IPS-15b (cell line): ENCODE measurements around the gene NAIF1.
A peak's percentile ranks its signal among the peaks of the same experiment; 100 is the strongest.

Source experiments
- H3K27me3 ChIP-seq: one replicate; pipeline ENCODE4 v1.6.1; 2013; ENCODE audit warnings: low read length; ENCODE audit not compliant: control insufficient read depth, insufficient read depth
- H3K36me3 ChIP-seq: one replicate; pipeline ENCODE4 v1.6.1; 2013; ENCODE audit warnings: low read length; ENCODE audit not compliant: control insufficient read depth, insufficient read depth
- H3K4me1 ChIP-seq: one replicate; pipeline ENCODE4 v1.6.1; 2013; ENCODE audit warnings: mild to moderate bottlenecking, low read length; ENCODE audit not compliant: control insufficient read depth, insufficient read depth
- H3K4me3 ChIP-seq: one replicate; pipeline ENCODE4 v1.5.1; 2013; ENCODE audit warnings: low read depth, low read length
- H3K9ac ChIP-seq: one replicate; pipeline ENCODE4 v1.6.1; 2013; ENCODE audit warnings: low read depth, mild to moderate bottlenecking, low read length
- H3K9me3 ChIP-seq: one replicate; pipeline ENCODE4 v1.6.1; 2013; ENCODE audit warnings: mild to moderate bottlenecking, low read length; ENCODE audit not compliant: control insufficient read depth, insufficient read depth

NAIF1 gene

DNA sequence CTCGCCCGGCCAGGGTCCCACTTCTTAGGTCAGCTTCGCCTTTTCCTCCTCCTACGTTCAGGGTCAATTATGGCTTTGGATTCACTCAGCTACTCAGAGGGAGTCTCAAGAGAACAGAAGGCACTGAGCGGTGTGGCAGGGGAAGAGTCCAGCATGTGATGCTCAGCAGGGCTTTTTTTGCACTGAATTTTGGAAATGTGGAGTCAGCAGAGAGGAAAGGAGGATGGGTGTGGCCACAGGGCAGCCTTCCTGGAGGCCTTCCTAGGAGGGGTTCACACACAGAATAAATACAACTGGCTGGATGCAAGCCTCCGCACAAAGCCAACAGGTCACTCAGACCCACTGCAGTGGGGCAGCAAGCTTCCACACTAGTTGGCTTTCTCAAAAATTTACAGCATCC is 4.8 kb downstream of the NAIF1 start:
- no peak overlapping the region for H3K4me3 ChIP-seq
- peaks cover 2% of the 10 kb centered on the region for H3K4me1 ChIP-seq
- H3K27me3 ChIP-seq: no peaks in the 10 kb centered on the region
- H3K36me3 ChIP-seq: no peaks in the 10 kb centered on the region
- no peak overlapping the region for H3K9ac ChIP-seq
- H3K9me3 ChIP-seq: no peaks in the 10 kb centered on the region

DNA sequence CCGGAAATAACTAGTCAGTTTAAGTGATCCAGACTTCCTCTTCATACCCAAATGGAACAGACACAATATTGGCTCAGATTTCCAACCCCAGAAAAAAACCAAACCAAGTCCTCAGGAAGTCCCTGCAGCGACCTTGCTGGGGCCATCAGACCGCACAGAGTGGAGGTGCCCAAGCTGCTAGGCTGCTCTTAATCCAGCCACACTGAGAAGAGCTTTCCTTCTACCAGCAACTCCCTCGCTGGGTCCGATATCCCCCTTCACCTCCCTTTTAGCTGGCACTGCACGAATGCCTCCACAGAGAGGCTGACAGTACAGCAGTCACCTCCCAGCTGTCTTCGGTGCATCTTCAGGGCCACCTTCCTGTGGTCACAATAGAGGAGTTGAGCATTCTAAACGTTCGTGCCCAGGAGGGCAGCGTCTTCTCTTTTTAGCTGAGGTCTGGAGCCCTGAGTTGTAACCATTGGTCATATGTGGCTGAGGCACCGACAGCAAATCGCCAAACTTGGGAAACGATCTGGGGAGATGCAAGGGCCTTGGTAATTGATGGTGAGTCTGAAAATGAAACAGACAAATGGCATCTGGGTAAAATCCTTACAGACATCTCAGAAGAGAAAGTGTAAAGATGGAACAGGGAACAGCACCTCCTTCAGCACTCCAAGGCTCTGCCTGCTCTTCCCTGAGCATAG is 5.7 kb downstream of the NAIF1 start:
- Histone ChIP-seq H3K4me1 (peaks cover 5% of the 10 kb centered on the region), H3K36me3 (no peaks in the 10 kb centered on the region), H3K9me3 (no peaks in the 10 kb centered on the region), H3K4me3 (no peak overlapping the region), H3K27me3 (no peaks in the 10 kb centered on the region), H3K9ac (no peak overlapping the region)

DNA sequence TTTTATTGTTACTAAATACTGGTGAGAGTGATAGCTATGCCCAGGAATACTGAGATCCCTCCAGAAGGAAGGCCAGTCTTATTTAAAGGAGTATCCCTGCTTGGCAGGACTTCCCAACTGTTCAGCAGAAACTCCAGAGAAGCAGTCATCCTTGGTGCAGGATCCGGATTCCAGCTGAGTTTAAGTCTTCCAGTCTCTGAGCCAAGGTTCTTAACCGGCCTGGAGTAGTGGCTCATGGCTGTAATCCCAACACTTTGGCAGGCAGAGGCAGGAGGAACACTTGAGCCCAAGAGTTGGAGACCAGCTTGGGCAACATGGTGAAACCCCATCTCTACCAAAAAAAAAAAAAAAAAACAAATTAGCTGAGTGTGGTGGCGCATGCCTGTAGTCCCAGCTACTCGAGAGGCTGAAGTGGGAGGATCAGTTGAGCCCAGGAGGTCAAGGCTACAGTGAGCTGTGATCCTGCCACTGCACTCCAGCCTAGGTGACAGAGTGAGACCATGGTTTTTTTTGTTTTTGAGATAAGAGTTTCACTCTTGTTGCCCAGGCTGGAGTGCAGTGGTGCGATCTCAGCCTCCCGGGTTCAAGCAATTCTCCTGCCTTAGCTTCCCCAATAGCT is 7.6 kb downstream of the NAIF1 start:
- Histone ChIP-seq H3K9ac (no peak overlapping the region), H3K9me3 (no peaks in the 10 kb centered on the region), H3K27me3 (no peaks in the 10 kb centered on the region), H3K4me1 (peaks cover 14% of the 10 kb centered on the region), H3K36me3 (no peaks in the 10 kb centered on the region), H3K4me3 (no peak overlapping the region)

DNA sequence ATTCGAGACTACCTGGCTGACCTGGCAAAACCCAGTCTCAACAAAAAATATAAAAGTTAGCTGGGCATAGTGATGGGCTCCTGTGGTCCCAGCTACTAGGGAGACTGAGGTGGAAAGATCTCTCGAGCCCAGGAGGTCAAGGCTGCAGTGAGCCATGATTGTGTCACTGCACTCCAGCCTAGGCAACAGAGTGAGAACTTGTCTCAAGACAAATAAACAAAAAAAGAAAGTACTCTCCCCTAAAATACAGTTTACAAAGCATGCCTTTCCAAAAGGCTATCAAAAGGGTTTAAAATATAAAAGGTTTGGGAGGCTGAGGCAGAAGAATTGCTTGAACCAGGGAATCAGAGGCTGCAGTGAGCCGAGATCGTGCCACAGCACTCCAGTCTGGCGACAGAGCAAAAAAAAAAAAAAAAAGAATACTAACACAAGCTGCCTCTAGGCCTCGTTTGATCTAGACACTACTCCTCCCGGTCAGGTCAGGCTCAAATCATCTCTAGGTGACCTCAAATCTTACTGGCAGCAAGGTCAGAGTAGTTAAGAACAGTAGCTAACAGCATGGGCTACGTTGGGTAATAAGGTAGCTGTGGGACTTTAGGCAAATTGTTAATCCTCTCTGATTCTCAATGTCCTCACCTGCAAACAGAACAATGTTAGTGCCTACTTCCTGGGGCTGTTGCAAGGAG is 9.3 kb downstream of the NAIF1 start:
- no peaks in the 10 kb centered on the region for H3K9me3 ChIP-seq
- no peak overlapping the region for H3K4me3 ChIP-seq
- no peaks in the 10 kb centered on the region for H3K36me3 ChIP-seq
- H3K27me3 ChIP-seq: no peaks in the 10 kb centered on the region
- H3K4me1 ChIP-seq: peaks cover 14% of the 10 kb centered on the region
- no peak overlapping the region for H3K9ac ChIP-seq

DNA sequence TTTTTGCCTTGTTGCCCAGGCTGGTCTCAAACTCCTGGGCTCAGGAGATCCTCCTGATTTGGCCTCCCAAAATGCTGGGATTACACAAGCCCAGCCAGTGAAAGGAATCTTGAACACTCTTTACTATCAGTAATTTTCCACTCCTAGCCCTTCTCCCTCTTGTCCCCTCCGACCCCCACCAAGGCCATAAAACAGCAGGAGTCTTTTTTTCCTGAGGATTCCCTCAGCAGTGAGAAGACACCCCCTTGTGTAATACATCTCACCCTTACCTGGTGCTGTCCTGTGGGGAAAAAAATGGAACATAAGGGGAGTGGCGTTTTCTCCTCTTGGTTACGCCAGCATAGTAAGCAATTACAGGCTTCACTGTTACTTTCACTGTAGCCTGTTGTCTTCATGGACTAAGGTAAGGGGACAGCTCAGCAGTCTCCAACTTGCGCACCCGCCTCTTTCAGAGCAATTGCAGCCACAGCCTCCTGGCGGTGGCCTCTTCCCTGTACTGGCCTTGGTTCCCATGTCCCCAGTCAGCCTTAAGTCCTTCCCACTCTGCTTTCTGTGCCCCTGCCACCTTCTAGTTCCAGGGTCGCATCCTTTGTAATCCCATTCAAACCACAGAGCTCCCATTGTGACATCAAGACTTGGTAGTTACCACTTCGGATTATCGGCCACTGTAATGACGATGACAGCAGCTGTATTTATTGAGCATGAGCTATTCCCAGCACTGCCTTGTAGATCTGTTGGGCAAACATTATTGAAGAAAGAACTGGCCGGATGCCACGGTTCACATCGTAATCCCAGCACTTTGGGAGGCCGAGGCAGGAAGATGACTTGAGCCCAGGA is 10.0 kb downstream of the NAIF1 start:
- no peak overlapping the region for H3K9ac ChIP-seq
- H3K9me3 ChIP-seq: no peaks in the 10 kb centered on the region
- H3K36me3 ChIP-seq: no peaks in the 10 kb centered on the region
- no peaks in the 10 kb centered on the region for H3K27me3 ChIP-seq
- H3K4me3 ChIP-seq: no peak overlapping the region
- H3K4me1 ChIP-seq: peaks cover 14% of the 10 kb centered on the region

DNA sequence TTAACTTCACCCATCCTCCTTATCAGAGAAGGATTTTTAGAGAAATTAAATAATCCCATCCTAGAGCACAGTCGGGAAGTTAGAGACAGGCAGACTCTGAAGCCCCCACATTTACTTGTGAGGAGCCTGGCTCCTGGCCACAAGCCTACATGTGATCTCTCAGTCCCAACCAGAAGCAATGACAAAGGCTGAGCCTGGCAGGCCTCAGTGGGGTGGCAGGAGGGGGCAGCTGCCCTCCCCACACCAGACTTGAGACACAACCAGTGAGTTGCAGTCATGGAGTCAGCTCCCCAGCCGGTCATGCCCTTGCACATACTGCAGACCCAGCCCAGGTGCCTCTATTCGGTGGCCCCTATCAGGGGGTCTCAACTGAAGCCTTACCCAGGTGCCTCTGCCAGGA is 11.0 kb downstream of the NAIF1 start:
- no peaks in the 10 kb centered on the region for H3K27me3 ChIP-seq
- no peaks in the 10 kb centered on the region for H3K36me3 ChIP-seq
- no peaks in the 10 kb centered on the region for H3K9me3 ChIP-seq
- no peak overlapping the region for H3K9ac ChIP-seq
- H3K4me3 ChIP-seq: no peak overlapping the region
- peaks cover 14% of the 10 kb centered on the region for H3K4me1 ChIP-seq

DNA sequence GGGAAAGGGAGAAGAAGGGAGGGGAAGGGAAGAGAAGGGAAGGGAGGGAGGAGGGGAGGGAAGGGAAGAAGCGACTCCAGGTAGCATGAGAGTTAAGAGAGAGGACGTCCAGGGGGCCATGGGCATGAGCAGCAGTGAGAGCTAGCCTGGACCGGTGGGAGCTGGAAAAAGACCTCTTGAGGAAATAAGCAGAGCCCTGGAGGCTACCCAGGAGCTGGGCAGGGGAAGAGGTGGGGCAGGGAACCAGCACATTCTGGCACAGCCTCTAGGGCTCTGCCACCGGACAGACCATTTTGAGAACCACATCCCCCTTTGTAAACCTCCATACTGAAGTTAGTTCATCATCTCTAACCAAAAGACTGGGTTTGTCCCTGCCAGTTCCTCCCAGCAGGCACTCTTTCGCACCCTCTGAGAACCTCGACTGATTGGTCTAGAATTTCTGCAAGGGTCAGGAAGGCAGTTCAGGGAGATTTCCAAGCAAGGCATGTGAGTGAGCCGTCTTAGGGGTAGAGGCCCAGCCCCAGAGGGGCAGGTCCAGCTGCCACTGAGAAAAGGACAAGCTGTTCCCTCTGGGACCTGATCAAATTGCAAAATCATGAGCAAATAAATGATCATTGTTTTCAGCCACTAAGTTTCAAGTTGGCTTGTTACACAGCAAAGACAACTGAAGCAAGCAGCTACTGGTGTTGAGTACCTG is 11.6 kb downstream of the NAIF1 start:
- no peaks in the 10 kb centered on the region for H3K27me3 ChIP-seq
- H3K9me3 ChIP-seq: no peaks in the 10 kb centered on the region
- peaks cover 14% of the 10 kb centered on the region for H3K4me1 ChIP-seq
- H3K9ac ChIP-seq: no peak overlapping the region
- H3K4me3 ChIP-seq: no peak overlapping the region
- no peaks in the 10 kb centered on the region for H3K36me3 ChIP-seq

DNA sequence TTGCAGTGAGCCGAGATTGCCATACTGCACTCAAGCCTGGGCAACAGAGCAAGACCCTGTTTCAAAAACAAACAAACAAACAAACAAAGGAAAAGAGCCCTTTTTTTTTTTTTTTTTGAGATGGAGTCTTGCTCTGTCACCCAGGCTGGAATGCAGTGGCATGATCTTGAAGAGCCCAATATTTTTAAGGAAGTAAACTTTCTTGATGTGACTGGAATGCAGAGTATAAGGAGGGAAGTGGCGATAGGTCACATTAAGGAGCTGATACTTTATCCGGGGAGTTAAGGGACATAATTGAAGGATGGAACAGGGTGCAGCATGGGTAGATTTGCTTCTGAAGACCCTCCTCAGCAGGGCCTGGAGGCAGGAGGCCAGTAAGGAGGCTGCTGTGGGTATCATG is 13.0 kb downstream of the NAIF1 start:
- H3K4me3 ChIP-seq: no peak overlapping the region
- no peaks in the 10 kb centered on the region for H3K27me3 ChIP-seq
- no peak overlapping the region for H3K9ac ChIP-seq
- H3K36me3 ChIP-seq: no peaks in the 10 kb centered on the region
- H3K9me3 ChIP-seq: no peaks in the 10 kb centered on the region
- H3K4me1 ChIP-seq: peaks cover 14% of the 10 kb centered on the region

DNA sequence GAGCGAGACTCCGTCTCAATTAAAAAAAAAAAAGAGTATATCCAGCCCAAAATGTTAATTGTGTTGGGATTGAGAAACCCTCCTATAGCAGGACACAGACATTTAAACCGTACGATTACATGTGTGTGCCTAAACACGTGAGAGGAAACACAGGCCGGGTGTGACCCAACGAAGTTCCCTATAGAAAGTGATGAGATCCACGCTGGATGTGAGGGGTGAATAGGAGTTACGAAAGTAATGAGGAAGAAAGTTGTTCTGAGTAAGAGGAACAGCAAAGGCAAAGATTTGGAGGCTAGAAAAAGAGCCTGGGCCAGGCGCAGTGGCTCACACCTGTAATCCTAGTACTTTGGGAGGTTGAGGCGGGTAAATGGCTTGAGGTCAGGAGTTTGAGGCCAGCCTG is 13.6 kb downstream of the NAIF1 start:
- no peaks in the 10 kb centered on the region for H3K9me3 ChIP-seq
- no peak overlapping the region for H3K9ac ChIP-seq
- peaks cover 14% of the 10 kb centered on the region for H3K4me1 ChIP-seq
- no peaks in the 10 kb centered on the region for H3K36me3 ChIP-seq
- H3K4me3 ChIP-seq: no peak overlapping the region
- no peaks in the 10 kb centered on the region for H3K27me3 ChIP-seq

DNA sequence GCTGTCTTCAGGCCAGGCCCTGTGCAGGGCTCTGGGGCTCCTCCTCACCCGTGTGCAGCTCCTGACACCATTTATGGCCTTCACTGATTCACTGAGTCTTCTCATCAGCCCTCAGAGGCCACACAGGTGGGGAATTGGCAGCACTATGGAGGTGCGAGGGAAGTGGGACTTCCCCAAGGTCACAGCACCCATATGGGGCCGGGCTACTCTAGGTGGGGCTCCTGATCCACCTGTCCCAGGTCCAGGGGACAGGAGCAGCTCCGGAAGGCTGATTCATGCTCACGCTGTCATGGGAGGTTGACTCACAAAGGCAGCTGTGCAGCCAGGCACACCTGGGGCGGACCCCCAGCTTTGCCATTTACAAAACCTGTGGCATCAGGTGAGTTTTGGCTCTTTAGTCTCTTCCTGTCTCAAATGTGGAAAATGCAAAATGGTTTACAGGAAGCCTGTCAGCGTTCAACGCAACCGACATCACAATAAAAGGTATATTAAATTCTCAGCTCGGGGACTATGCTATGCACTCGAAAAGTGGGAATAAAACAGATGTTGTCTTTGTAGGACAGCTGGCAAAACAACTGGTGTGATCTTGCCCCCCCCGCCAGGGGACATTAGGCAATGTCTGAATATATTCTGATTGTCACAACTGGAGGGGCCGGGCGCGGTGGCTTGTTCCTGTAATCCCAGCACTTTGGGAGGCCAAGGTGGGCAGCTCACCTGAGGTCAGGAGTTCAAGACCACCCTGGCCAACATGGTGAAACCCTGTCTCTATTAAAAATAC is 15.0 kb downstream of the NAIF1 start:
- H3K36me3 ChIP-seq: no peaks in the 10 kb centered on the region
- peak overlapping the region; percentile 24 for H3K9ac ChIP-seq
- H3K4me3 ChIP-seq: no peak overlapping the region
- no peaks in the 10 kb centered on the region for H3K27me3 ChIP-seq
- H3K9me3 ChIP-seq: no peaks in the 10 kb centered on the region
- H3K4me1 ChIP-seq: peaks cover 11% of the 10 kb centered on the region

DNA sequence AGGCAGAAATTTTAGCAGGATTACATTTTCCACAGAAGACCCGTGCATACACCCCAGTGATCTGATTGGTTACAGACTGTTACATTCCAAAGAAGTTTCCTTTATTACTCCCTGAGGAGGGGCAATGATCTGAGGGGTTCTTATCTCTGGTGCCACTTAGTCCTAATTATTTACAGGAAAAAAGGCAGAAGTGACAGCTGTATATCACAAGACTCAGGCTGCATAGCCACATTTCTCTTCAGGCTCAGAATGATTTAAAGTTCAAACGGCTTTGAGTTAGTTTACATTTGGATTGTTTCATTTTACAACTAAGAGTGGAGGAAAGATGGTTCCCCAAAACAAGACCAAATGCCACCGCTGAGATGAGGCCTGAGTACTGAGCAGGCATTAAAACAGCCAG is 17.3 kb downstream of the NAIF1 start:
- H3K4me3 ChIP-seq: no peak overlapping the region
- no peak overlapping the region for H3K9ac ChIP-seq
- H3K9me3 ChIP-seq: no peaks in the 10 kb centered on the region

More for the DNA sequence above, 17.3 kb downstream of the NAIF1 start:
- Histone ChIP-seq H3K36me3 (no peaks in the 10 kb centered on the region), H3K27me3 (no peaks in the 10 kb centered on the region), H3K4me1 (no peaks in the 10 kb centered on the region)
